ENCODE results near the gene ZFP3.
"Not testable (repeated sequence)": the region's sequence is repeated elsewhere in the genome, so short reads cannot be mapped to it uniquely, and the experiment has no call there.

Gene ZFP3

DNA sequence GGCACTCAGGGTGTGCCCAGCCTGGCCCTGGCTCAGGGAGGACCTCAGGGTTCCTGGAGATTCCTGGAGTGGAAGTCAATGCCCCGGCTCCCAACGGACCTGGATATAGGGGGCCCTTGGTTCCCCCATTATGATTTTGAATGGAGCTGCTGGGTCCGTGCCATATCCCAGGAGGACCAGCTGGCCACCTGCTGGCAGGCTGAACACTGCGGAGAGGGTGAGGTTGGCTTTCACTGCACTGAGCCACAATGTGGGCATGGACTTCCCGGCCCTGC lies 61.1 kb downstream of the ZFP3 start:
- no peak for DNase-seq

DNA sequence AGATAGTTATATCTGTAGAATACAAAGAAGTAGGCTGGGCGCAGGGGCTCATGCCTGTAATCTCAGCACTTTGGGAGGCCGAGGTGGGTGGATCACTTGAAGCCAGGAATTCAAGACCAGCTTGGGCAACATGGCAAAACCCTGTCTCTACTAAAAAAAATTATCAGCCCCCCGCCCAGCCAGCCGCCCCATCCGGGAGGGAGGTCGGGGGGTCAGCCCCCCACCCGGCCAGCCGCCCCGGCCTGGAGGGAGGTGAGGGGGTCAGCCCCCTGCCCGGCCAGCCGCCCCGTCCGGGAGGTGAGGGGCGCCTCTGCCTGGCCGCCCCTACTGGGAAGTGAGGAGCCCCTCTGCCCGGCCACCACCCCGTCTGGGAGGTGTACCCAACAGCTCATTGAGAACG lies 64.6 kb downstream of the ZFP3 start:
- not testable (repeated sequence) for DNase-seq
